ENCODE data around the gene SHB.

Gene SHB

DNA sequence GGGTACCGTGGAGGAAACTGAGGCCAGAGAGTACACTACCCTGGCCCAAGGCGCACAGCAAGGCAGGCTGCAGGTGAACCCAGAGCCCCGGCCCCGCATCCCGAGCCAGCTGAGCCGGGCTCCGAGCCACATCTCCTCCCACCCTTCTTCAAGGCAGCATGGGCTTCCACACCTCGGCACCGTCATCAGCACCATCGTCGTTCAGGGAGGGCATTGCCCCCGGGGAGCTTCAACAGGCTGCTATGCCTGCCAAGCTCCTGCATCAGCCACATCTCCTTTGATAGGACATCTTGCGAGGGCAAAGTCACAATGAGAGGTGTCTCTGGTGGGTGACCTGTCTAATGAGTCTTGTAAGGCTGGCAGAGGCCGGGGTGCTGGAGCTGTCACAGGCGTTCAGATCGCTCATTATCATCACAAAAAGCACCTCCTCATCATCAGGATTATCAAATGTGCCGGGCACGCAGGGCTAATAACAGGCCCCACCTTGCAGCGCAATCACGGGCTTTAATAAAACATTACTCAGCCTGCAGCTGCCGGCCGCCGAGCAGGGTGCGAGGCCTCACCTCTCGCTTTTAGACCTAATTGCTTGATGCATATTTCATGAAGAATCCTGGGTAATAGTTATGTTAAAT, 145.1 kb downstream of the SHB start:
- TF ChIP-seq, protein P1, sequence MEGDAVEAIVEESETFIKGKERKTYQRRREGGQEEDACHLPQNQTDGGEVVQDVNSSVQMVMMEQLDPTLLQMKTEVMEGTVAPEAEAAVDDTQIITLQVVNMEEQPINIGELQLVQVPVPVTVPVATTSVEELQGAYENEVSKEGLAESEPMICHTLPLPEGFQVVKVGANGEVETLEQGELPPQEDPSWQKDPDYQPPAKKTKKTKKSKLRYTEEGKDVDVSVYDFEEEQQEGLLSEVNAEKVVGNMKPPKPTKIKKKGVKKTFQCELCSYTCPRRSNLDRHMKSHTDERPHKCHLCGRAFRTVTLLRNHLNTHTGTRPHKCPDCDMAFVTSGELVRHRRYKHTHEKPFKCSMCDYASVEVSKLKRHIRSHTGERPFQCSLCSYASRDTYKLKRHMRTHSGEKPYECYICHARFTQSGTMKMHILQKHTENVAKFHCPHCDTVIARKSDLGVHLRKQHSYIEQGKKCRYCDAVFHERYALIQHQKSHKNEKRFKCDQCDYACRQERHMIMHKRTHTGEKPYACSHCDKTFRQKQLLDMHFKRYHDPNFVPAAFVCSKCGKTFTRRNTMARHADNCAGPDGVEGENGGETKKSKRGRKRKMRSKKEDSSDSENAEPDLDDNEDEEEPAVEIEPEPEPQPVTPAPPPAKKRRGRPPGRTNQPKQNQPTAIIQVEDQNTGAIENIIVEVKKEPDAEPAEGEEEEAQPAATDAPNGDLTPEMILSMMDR (IDR thresholded peaks at IDR 0.05), result no peak
- no peaks in the 10 kb centered on the region for H3K4me1 ChIP-seq
- H3K4me2 ChIP-seq (ENCODE audit: low read length), result no peak overlapping the region
- H3K27me3 ChIP-seq (ENCODE audit: control insufficient read depth, insufficient read depth, low read length), result no peaks in the 10 kb centered on the region
- no peak overlapping the region for H3K9ac ChIP-seq
- no peaks in the 10 kb centered on the region for H3K79me2 ChIP-seq
- H3K9me3 ChIP-seq (ENCODE audit: control insufficient read depth, low read length), result no peaks in the 10 kb centered on the region
- H3K4me3 ChIP-seq (ENCODE audit: low read depth, low read length), result no peak overlapping the region
- no peaks in the 10 kb centered on the region for H3K36me3 ChIP-seq (ENCODE audit: control insufficient read depth, insufficient read depth, low read length)
- H2AFZ ChIP-seq, result no peak overlapping the region
- no peak overlapping the region for H3K27ac ChIP-seq

DNA sequence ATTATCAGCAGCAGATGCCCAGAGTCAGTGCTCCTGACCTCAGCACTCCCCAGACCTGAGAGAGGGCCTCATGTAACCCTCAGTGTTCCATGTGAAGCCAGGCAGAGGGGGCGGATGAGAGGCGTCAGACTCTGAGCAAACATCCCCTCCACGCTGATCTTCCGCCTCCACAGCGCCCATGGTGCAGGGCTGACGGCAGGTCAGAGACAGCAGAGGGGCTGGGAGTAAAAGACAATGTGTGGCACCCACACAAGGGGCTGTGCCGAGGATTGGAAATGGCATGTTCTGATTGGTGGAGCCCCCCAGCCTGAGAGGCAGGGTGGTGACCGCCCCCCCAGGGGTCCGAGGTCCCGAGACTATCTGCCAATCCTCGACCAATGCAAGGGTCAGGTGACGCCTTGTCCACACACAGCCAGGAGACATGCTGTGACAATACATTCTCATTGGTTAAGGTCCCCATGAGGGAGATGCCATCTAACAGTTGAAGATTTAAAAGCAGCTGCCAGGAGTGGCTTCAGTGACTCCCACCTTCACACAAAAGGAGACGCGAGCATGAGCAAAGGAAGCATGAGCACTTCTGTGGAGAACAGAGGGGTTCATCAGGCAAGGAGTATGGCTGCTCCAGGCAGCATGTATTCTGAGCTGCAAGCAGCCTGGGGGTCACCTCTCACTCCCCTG, 145.8 kb downstream of the SHB start:
- Histone ChIP-seq H3K27ac (no peak overlapping the region), H3K36me3 (ENCODE audit: control insufficient read depth, insufficient read depth, low read length) (no peaks in the 10 kb centered on the region)

DNA sequence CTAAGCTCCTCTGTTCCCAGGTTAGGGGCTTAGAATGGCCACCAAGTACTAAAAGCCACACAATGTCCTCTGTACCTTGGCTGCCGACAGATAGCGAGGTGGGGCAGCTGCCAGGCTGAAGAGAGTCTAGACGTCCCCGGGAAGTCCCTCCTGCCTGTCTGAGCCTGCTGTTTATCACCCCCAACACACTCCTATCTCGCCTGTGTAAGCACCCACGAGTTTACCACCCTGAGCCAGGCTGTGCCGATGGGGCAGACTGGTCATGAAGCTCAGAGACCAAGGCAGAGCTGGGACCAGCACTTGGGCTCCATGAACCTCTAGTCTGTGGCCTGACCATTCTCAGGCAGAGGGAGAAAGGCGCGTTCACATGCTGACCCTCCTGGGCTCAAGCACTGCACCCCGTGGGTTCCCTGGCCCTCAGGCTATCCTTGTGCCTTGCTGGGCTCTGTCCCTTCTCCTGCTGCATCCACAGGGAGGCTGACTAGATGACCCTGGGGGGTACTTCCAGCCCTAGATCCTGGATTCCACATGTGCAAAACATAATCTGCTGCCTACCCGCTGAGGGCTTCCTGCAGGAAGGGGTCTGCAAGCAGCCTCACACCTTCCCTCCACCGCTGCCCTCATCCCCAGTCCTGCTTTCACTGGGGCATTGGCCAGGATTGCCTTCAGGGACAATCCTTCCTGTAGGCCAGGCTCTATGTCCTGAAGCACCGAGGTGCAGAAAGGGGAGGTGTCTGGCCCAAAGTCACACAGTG, 146.5 kb downstream of the SHB start:
- Histone ChIP-seq H3K9ac (no peak overlapping the region), H3K4me2 (ENCODE audit: low read length) (no peak overlapping the region), H2AFZ (no peak overlapping the region), H3K4me3 (ENCODE audit: low read depth, low read length) (no peak overlapping the region), H3K27me3 (ENCODE audit: control insufficient read depth, insufficient read depth, low read length) (no peaks in the 10 kb centered on the region), H3K9me3 (ENCODE audit: control insufficient read depth, low read length) (no peaks in the 10 kb centered on the region), H3K79me2 (no peaks in the 10 kb centered on the region), H3K4me1 (no peaks in the 10 kb centered on the region), H3K27ac (no peak overlapping the region), H3K36me3 (ENCODE audit: control insufficient read depth, insufficient read depth, low read length) (no peaks in the 10 kb centered on the region)
- TF ChIP-seq, protein P1 (IDR thresholded peaks at IDR 0.05), result no peak

More for the DNA sequence above, 145.8 kb downstream of the SHB start:
- H3K4me2 ChIP-seq (ENCODE audit: low read length), result no peak overlapping the region
- TF ChIP-seq, protein P1 (IDR thresholded peaks at IDR 0.05), result no peak
- no peaks in the 10 kb centered on the region for H3K9me3 ChIP-seq (ENCODE audit: control insufficient read depth, low read length)
- no peak overlapping the region for H3K9ac ChIP-seq
- no peaks in the 10 kb centered on the region for H3K79me2 ChIP-seq
- no peaks in the 10 kb centered on the region for H3K27me3 ChIP-seq (ENCODE audit: control insufficient read depth, insufficient read depth, low read length)
- H3K4me1 ChIP-seq, result no peaks in the 10 kb centered on the region
- H2AFZ ChIP-seq, result no peak overlapping the region
- H3K4me3 ChIP-seq (ENCODE audit: low read depth, low read length), result no peak overlapping the region

DNA sequence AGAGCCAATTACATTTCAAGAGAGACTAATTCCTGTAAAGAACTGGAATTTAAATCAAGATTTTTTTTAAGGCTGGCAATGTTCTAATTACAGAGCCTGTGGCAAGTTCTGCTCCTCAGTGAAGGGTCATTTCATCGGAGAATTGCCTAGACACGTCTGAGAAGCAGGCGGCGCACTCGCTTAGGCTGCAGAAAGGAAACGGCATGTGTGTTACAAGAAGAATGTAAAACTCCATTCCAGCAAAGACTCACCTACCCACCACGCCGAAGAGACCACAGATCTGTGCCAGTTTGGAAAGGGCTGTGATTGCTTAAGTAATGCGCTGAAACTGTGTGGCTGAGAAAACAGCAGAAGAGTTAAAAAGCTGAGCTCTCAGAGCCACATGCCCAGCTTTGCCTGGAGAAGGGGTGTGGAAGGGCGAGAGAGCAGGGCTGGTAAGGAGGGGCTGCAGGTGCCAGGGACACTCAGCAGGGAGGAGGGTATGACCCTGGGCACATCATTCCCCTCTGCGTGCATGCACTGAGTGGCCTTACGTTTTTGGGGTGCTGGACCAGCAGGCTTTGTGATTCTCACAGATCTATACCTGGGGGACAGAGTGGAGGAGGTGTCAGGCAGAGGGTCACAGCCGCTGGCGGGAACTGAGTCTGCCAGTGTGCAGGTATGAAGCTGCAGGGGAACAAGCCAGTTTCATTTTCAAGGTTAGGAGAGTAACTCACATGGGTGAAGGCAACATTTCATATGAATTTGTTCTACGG, 147.3 kb downstream of the SHB start:
- Histone ChIP-seq H2AFZ (no peak overlapping the region), H3K79me2 (no peaks in the 10 kb centered on the region), H3K4me1 (no peaks in the 10 kb centered on the region), H3K9me3 (ENCODE audit: control insufficient read depth, low read length) (no peaks in the 10 kb centered on the region), H3K4me3 (ENCODE audit: low read depth, low read length) (no peak overlapping the region), H3K27ac (no peak overlapping the region), H3K27me3 (ENCODE audit: control insufficient read depth, insufficient read depth, low read length) (no peaks in the 10 kb centered on the region), H3K4me2 (ENCODE audit: low read length) (no peak overlapping the region), H3K9ac (no peak overlapping the region), H3K36me3 (ENCODE audit: control insufficient read depth, insufficient read depth, low read length) (no peaks in the 10 kb centered on the region)
- TF ChIP-seq, protein P1 (IDR thresholded peaks at IDR 0.05), result no peak

Measured in parathyroid adenoma (tissue), 2 donors.